Measurements from ENCODE around the gene OR5J2.

GRCh38 chr11:56183459-56183858 is 7.0 kb downstream of the OR5J2 start:
- TF ChIP-seq CTCF (IDR thresholded peaks at IDR 0.05) (no peak), EZH2phosphoT487 (IDR thresholded peaks at IDR 0.05; ENCODE audit: borderline replicate concordance, low read depth) (no peak), RAD21 (IDR thresholded peaks at IDR 0.05; ENCODE audit: low read length) (no peak), YY1 (IDR thresholded peaks at IDR 0.05; ENCODE audit: low read depth) (no peak), NRF1 (IDR thresholded peaks at IDR 0.05; ENCODE audit: low read depth, low read length) (no peak), RXRA (IDR thresholded peaks at IDR 0.05; ENCODE audit: borderline replicate concordance, low read depth) (no peak), TEAD4 (IDR thresholded peaks at IDR 0.05; ENCODE audit: borderline replicate concordance, insufficient read depth) (no peak), GATA2 (CRISPR knock-in tag; IDR thresholded peaks at IDR 0.05) (no peak), IRF3 (IDR thresholded peaks at IDR 0.05; ENCODE audit: low read depth, low read length) (no peak), POLR2AphosphoS5 (IDR thresholded peaks at IDR 0.05; ENCODE audit: low read depth, low read length) (no peak), MAX (IDR thresholded peaks at IDR 0.05; ENCODE audit: low read depth) (no peak), NFIC (IDR thresholded peaks at IDR 0.05; ENCODE audit: borderline replicate concordance) (no peak)

Measured in SK-N-SH (cell line).